SJCRH30 (cell line): ENCODE data around the gene RTL1. TPM values are rescaled to one million over a fixed set of nuclear protein-coding genes. Genes with fewer than 3 reads are reported as not detected.

Experiments used
- DNase-seq, 2 experiments: peaks; one replicate each; pipeline ENCODE4 v3.0.0-alpha.2; 2015 to 2020
- H3K27ac ChIP-seq: fragments of 250-450 bp; sonication (Bioruptor Pico); 2 replicates; pipeline ENCODE4 v1.5.1; 2020; ENCODE audit warnings: mild to moderate bottlenecking, moderate library complexity
- H3K27me3 ChIP-seq: fragments of 250-450 bp; sonication (Bioruptor Pico); 2 replicates; pipeline ENCODE4 v1.5.1; 2020; ENCODE audit warnings: mild to moderate bottlenecking, moderate library complexity
- H3K36me3 ChIP-seq: fragments of 250-450 bp; sonication (Bioruptor Pico); 2 replicates; pipeline ENCODE4 v1.5.1; 2020; ENCODE audit warnings: mild to moderate bottlenecking, moderate library complexity
- H3K4me1 ChIP-seq: fragments of 250-450 bp; sonication (Bioruptor Pico); 2 replicates; pipeline ENCODE4 v1.5.1; 2020; ENCODE audit warnings: mild to moderate bottlenecking, moderate library complexity
- H3K4me3 ChIP-seq: fragments of 250-450 bp; sonication (Bioruptor Pico); 2 replicates; pipeline ENCODE4 v1.5.1; 2020; ENCODE audit warnings: mild to moderate bottlenecking, moderate library complexity
- H3K9me3 ChIP-seq: fragments of 250-450 bp; sonication (Bioruptor Pico); replicated peaks from 2 replicates; pipeline ENCODE4 v1.5.1; 2020; ENCODE audit warnings: mild to moderate bottlenecking, moderate library complexity
- total RNA-seq: library from RNA; depleted of rRNA; stranded (reverse); fragments of >200 nt; shearing (Covaris generic); gene quantifications from 2 replicates; pipeline ENCODE4 v1.2.3, GENCODE V29; 2014

Gene RTL1
- total RNA-seq, 1 experiment from 2014 or later, result 0.34 TPM

GRCh38 chr14:100844421-100844820, 59.1 kb downstream of the RTL1 start:
- Histone ChIP-seq H3K27ac (no peak overlapping the region), H3K4me3 (no peak overlapping the region), H3K27me3 (no peaks in the 10 kb centered on the region), H3K9me3 (0 out of 2 replicates have a peak, but pooled peaks cover 2% of the 10 kb centered on the region), H3K4me1 (no peaks in the 10 kb centered on the region), H3K36me3 (peaks cover 95% of the 10 kb centered on the region)
- DNase-seq, result no peak

GRCh38 chr14:100844082-100844408, 59.5 kb downstream of the RTL1 start:
- Histone ChIP-seq H3K27ac (no peak overlapping the region), H3K36me3 (peaks cover 95% of the 10 kb centered on the region), H3K9me3 (no peaks in the 10 kb centered on the region), H3K27me3 (no peaks in the 10 kb centered on the region), H3K4me1 (no peaks in the 10 kb centered on the region), H3K4me3 (no peak overlapping the region)
- no peak for DNase-seq

GRCh38 chr14:100842799-100843198, 60.7 kb downstream of the RTL1 start:
- no peak for DNase-seq
- Histone ChIP-seq H3K27me3 (no peaks in the 10 kb centered on the region), H3K4me1 (no peaks in the 10 kb centered on the region), H3K36me3 (peaks cover 94% of the 10 kb centered on the region), H3K27ac (no peak overlapping the region), H3K4me3 (no peak overlapping the region), H3K9me3 (no peaks in the 10 kb centered on the region)

GRCh38 chr14:100841761-100842403, 61.6 kb downstream of the RTL1 start:
- H3K27ac ChIP-seq, result no peak overlapping the region

GRCh38 chr14:100841066-100841760, 62.3 kb downstream of the RTL1 start:
- Histone ChIP-seq H3K4me3 (no peak overlapping the region), H3K27ac (no peak overlapping the region), H3K36me3 (peaks cover 94% of the 10 kb centered on the region), H3K4me1 (no peaks in the 10 kb centered on the region), H3K9me3 (no peaks in the 10 kb centered on the region), H3K27me3 (no peaks in the 10 kb centered on the region)
- DNase-seq, result no peak

More at GRCh38 chr14:100841761-100842403, 61.6 kb downstream of the RTL1 start:
- no peak for DNase-seq
- Histone ChIP-seq H3K36me3 (peaks cover 94% of the 10 kb centered on the region), H3K9me3 (no peaks in the 10 kb centered on the region), H3K4me1 (no peaks in the 10 kb centered on the region), H3K27me3 (no peaks in the 10 kb centered on the region), H3K4me3 (no peak overlapping the region)

- H3K9me3 ChIP-seq, result no peaks in the 10 kb centered on the region
- H3K4me1 ChIP-seq, result no peaks in the 10 kb centered on the region
- H3K27me3 ChIP-seq, result no peaks in the 10 kb centered on the region
- no peak overlapping the region for H3K27ac ChIP-seq
- no peak overlapping the region for H3K4me3 ChIP-seq
- peaks cover 94% of the 10 kb centered on the region for H3K36me3 ChIP-seq
- no peak for DNase-seq
These were observed 63.0 kb downstream of the RTL1 start for GRCh38 chr14:100840286-100841065.

- H3K27ac ChIP-seq, result no peak overlapping the region
- no peak overlapping the region for H3K4me3 ChIP-seq
- H3K4me1 ChIP-seq, result no peaks in the 10 kb centered on the region
- H3K27me3 ChIP-seq, result no peaks in the 10 kb centered on the region
- H3K36me3 ChIP-seq, result peaks cover 94% of the 10 kb centered on the region
- H3K9me3 ChIP-seq, result no peaks in the 10 kb centered on the region
- DNase-seq, result no peak
These were observed 63.8 kb downstream of the RTL1 start for GRCh38 chr14:100839681-100840111.

GRCh38 chr14:100839315-100839585, 64.3 kb downstream of the RTL1 start:
- no peaks in the 10 kb centered on the region for H3K4me1 ChIP-seq
- no peaks in the 10 kb centered on the region for H3K9me3 ChIP-seq
- no peak overlapping the region for H3K4me3 ChIP-seq
- no peak overlapping the region for H3K27ac ChIP-seq
- H3K36me3 ChIP-seq, result peaks cover 97% of the 10 kb centered on the region
- DNase-seq, result no peak
- H3K27me3 ChIP-seq, result no peaks in the 10 kb centered on the region

- Histone ChIP-seq H3K36me3 (peaks cover 97% of the 10 kb centered on the region), H3K4me1 (no peaks in the 10 kb centered on the region), H3K27ac (no peak overlapping the region), H3K4me3 (no peak overlapping the region), H3K27me3 (no peaks in the 10 kb centered on the region), H3K9me3 (no peaks in the 10 kb centered on the region)
- no peak for DNase-seq
These were observed 64.8 kb downstream of the RTL1 start for GRCh38 chr14:100838493-100839314.

- no peaks in the 10 kb centered on the region for H3K9me3 ChIP-seq
- no peak overlapping the region for H3K27ac ChIP-seq
- H3K4me1 ChIP-seq, result no peaks in the 10 kb centered on the region
- H3K36me3 ChIP-seq, result peaks cover 99% of the 10 kb centered on the region
- H3K27me3 ChIP-seq, result no peaks in the 10 kb centered on the region
- no peak for DNase-seq
- no peak overlapping the region for H3K4me3 ChIP-seq
These were observed 65.6 kb downstream of the RTL1 start for GRCh38 chr14:100837805-100838350.

GRCh38 chr14:100836941-100837804, 66.3 kb downstream of the RTL1 start:
- no peak overlapping the region for H3K27ac ChIP-seq
- no peak overlapping the region for H3K4me3 ChIP-seq
- H3K27me3 ChIP-seq, result no peaks in the 10 kb centered on the region
- H3K4me1 ChIP-seq, result no peaks in the 10 kb centered on the region
- H3K9me3 ChIP-seq, result no peaks in the 10 kb centered on the region
- peaks cover 99% of the 10 kb centered on the region for H3K36me3 ChIP-seq
- no peak for DNase-seq

- H3K36me3 ChIP-seq, result peaks cover 99% of the 10 kb centered on the region
- no peak overlapping the region for H3K27ac ChIP-seq
- no peak for DNase-seq
- no peaks in the 10 kb centered on the region for H3K4me1 ChIP-seq
- no peaks in the 10 kb centered on the region for H3K9me3 ChIP-seq
- no peaks in the 10 kb centered on the region for H3K27me3 ChIP-seq
- no peak overlapping the region for H3K4me3 ChIP-seq
These were observed 67.2 kb downstream of the RTL1 start for GRCh38 chr14:100836311-100836805.

GRCh38 chr14:100835548-100836310, 67.8 kb downstream of the RTL1 start:
- no peaks in the 10 kb centered on the region for H3K27me3 ChIP-seq
- H3K36me3 ChIP-seq, result peaks cover 99% of the 10 kb centered on the region

More at GRCh38 chr14:100835548-100836310, 67.8 kb downstream of the RTL1 start:
- no peak overlapping the region for H3K4me3 ChIP-seq
- H3K4me1 ChIP-seq, result no peaks in the 10 kb centered on the region
- no peak overlapping the region for H3K27ac ChIP-seq
- H3K9me3 ChIP-seq, result no peaks in the 10 kb centered on the region
- no peak for DNase-seq
